GM21529 (cell line): ENCODE results near the gene STK10.
A peak's percentile ranks its signal among the peaks of the same experiment; 100 is the strongest.
"Not testable (repeated sequence)": the region's sequence is repeated elsewhere in the genome, so short reads cannot be mapped to it uniquely, and the experiment has no call there.

Experiments
- ATAC-seq: cut with Tn5 transposase; IDR thresholded peaks from one replicate; pipeline ENCODE4 v1.9.1; 2021; ENCODE audit not compliant: unreplicated experiment

STK10 gene

DNA sequence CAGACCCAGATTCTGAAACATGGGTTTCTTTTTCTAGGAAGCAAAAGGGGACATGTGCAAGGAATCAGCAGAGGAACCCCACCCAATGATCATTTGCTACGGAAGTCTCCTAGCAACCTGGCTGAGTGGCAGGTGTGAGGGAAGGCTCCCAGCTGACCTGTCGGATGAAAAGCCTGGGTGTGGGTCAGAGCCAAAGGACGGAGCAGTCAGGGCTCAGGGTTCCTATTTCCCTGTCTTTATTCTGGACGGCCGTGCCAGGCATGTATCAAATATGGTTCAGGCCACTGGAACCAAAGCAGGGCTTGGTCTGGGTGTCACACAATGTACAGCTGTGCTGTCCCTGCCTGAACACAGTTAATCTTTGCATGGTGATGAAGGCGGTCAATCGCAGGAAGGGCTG lies 20.1 kb downstream of the STK10 start:
- no peak for ATAC-seq

DNA sequence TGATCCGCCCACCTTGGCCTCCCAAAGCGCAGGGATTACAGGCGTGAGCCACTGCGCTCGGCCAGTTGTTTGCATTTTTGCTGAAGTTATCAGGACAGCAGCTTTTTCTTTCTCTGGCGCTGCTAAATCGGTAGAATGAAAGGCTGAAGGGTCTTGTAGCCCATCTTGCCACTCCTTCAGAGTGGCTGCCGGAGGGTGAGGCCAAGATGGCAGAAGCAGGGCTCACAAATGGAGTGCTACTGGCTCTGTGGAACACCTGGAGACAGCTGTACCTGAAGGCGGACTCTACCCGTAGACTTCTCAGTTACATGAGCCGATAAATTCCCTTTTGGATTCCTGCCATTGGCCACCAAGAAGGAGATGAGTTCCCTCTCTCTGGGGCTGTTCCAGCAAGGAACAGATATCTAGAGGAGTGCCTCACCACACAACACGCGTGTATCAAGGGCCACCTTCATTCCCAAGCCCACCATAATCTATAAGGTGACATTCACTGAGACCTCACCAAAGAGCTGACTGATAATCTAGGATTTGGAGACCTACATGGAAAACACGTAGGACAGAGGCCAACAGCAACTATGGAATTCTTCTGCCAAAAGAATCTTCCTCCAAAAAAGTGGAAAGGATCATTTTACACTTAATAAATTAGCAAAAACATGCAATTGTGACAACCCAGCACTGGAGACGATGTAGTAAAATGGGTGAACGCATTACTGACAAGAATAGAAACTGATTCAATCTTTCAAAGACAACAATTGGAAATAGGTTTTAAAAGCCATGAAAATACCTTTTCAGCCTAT lies 21.8 kb downstream of the STK10 start:
- ATAC-seq: no peak

DNA sequence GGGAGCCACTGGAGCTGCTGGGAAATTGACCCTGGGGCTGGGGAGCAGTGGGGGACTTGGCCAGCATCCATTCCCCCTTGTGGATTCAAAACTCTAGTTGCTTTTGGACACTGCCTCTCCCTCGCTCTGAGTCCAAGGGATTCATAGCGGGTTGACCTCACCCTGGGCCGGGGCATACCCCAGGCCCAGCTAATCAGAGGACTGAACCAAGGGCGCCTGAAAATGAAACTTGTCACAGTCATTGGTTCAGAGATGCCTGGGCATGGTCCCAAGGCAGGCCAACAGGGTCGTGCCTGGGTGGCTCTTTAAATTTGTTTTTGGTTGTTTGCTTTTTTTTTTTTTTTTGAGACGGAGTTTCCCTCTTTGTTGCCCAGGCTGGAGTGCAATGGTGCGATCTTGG lies 22.6 kb downstream of the STK10 start:
- ATAC-seq: peak; percentile 65

DNA sequence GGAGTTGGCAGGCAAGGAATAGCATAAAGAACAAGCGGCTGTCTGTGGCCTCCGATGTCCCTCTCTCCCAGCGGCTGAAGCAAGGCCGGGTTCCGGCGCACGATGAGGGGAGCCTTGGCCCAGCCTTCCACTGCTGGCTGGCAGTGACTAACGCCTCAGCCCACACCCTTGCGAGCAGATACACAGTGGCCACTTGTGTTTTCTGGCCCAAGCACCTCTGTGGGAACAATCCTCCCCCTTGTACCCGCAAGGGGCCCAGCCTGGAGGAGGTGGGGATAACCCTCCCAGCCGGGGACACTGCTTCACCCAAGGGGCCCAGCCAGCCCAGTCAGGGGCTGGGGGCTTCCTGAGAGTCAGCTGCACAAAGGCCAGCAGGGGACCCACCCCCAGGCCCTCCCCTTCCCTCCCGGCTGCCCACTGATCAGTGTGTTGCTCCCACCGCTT lies 23.2 kb downstream of the STK10 start:
- ATAC-seq: no peak

DNA sequence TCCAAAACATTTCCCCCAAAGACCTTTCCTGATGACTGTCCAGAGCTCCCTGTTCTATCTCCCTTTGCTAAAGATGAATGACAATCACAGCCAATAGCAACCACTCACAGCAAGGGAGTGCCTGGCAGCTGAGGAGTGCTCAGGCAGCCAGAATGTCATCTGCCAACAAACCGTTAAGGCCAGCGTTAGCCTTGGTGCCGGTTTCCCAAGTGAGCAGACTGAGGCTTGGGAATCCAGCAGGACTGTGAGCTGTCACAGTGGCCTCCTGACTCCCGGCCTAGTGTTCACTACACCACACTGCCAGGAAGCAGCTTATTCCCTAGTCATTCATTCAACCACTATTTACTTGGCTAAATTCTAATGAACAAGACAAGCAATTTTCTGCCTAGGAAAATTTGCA lies 24.7 kb downstream of the STK10 start:
- ATAC-seq: no peak

DNA sequence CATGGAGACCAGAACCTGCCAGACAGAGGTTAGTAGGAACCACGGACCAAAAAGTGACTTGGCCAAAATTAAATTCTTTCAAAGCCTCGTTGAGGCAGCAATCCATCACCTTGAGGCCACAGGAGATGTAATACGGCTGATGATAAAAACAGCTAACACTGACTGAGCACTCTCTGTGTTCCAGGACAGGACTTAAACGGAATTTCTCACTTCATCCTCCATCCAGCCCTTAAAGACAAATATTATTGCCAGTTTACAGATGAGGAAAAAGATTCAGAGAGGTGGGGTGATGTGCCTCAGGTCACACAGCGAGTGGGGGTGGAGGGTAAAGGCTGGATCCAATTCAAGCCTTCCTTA lies 25.1 kb downstream of the STK10 start:
- ATAC-seq: no peak

DNA sequence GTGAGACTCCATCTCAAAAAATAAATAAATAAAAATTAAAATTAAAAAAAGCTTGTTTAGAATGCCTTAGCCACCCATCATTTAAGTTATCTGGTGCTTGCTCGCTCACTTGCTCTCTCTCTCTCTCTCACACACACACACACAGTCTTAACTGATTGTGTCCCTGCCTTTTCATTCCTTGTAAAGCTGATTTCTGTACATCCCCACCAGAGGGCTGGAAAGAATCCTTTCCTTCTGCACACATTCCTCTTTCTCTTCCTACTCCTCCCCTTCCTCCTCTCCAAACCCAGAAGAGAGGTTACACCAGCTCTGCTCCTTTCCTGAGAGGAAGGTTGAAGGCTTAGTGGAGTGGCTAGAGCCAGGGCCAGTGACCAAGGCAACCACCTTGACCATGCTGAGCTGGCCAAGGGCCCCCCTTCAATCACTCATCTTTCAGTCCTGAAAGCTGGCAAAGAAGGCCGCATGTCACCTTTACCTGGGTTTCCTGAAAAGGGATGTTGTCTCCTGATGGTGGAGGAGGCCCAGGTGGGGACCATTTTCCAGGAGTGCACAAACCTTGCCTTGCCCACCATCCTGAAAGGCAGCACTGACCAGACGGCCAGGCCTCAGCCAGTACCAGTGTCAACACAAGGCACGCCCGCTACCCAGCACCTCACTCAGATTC lies 25.6 kb downstream of the STK10 start:
- no peak for ATAC-seq

DNA sequence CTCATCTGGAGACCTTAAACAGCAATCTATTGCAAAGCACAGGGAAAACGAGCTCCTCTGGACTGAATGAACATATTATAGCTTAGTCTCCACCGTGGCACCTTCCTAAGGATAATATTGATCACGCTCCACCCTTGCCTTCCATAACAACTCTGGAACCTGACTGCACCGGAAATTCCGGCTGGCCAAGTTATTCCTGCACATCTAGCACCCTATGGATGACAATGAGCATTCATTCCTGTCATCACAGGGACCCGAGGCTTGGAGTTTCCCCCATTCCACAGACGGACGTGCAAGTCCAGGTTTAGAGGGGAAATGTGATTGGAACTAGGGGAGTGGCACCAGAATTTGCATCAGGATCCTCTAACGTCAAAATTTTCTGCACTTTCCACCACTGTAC lies 27.5 kb downstream of the STK10 start:
- ATAC-seq: no peak

DNA sequence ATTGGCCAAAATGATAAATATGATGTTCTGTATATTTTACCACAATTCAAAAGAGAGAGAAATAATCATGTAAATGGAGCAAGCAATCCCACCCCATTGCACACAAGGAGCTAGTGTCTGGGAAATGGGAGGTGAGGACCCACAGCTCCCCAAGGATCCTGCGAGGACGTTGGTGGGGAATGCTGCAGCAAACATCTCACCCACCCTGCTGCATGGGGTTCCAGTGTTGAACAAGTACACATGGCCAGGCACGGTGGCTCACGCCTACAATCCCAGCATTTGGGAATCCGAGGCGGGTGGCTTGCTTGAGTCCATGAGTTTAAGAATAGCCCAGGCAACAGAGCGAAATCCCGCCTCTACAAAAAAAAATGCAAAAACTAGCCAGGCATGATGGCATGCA lies 29.0 kb downstream of the STK10 start:
- ATAC-seq: no peak

DNA sequence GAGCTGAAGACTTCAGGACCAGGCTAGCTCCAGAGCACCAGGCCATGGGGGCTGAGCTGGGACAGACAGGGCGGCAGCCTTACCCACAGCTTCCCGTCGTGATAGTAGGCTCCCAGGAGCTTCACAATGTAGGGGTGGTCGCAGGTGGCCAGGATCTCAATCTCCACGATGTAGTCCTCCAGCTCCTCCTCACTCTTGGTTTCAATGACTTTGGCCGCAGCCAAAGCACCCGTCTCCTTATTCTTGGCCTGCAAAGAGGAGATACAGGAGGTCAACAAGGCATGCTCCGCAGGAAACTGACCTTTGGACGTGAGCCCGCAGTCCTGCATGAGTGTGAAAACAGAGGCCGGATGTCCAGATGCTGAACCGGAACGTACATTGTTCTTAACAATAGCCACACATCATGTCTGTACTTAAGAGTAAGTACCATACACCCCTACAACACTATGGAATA lies 31.5 kb downstream of the STK10 start:
- no peak for ATAC-seq

DNA sequence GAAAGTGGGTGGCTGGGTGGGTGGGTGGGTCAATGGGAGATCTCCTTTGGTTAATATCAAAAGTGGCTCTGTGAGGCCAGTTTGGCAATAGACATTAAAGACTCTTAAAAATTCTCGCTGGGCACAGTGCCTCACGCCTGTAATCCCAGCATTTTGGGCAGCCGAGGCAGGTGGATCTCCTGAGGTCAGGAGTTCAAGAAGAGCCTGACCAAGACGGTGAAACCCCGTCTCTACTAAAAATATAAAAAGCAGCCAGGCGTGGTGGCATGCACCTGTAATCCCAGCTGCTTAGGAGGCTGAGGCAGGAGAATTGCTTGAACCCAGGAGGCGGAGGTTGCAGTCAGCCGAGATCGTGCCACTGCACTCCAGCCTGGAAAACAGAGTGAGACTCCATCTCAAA lies 32.9 kb downstream of the STK10 start:
- ATAC-seq: not testable (repeated sequence)

DNA sequence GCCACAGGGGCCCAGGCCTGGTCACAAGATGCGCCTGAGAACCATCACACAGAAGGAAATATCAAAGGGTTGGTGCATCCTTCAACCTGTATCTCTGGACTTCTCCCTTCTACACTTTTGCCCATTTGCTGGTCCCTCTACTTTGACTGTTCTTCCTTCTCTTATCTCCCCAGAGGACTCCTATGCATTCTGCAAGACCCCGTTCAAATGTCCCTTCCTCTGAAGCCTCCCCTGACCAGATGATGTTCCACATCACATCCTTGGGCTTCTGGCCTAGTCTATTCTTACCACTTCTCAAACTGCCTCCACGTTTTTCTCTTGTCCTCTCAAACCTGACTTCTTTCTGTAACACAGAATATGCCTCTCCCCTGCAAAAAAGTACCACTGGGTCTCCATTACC lies 34.3 kb downstream of the STK10 start:
- no peak for ATAC-seq

DNA sequence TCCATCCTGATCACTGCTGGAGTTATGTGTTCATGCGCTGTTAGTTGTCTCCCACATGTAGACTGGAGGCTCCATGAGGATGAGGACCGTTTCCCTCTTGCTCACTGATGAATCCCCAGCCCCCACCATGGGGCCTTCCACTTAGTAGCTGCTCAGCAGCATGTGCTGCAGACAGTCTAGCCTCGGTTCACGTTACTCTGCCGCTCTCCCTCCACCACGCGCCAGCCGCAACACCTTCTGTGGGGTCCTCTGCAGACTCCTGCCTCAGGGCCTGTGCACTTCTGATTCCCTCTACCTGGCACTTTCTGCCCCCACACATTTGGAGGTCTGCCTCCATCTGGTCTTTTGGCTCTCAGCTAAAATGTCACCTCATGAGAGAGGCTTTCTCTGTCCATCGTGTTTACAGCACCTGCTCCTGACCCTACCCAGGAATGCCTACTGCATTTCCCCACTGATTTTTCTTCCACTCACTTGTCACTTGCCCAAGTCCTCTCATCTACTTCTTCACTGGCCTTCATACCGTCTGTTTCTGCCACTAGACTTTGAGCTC lies 36.3 kb downstream of the STK10 start:
- ATAC-seq: no peak

DNA sequence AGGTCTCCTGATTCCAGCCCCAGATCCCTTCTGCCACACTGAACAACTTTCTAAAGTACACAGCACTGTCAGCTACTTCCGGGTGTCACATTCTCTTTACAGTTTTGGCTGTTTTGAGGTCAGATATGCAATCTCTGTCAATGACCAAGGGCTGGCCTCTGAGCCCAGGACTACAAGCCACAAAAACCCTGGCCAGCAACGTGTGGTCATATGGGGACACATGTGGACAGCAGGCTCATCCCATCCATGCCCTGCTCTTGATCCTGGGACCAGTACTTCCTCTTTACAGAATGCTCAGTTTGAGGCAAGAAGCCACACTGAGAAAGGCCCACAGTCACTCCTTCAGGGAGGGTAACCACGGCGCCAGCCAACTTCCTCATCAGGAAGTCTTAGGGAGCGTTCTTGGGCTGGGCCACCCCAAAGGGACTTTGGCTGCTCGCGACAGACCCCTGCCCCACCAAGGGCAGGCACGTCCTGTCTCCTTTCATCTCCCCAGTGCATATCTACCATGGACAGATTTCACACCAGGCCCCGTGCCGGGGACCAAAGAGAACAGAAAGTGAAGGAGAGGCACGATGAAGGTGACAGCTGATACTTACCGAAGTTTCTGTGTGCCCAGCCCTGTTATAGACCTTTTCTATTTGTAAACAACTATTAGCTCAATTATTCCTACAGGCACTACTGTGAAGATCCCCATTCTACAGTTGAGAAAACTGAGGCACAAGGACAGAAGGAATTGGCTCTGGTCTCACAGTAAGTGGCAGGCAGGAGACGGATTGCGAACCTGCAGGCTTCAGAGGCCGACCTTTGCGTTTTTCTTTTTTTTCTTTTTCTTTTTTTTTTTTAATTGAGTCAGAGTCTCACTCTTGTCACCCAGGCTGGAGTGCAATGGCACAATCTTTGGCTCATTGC lies 37.3 kb downstream of the STK10 start:
- peak; percentile 63 for ATAC-seq

DNA sequence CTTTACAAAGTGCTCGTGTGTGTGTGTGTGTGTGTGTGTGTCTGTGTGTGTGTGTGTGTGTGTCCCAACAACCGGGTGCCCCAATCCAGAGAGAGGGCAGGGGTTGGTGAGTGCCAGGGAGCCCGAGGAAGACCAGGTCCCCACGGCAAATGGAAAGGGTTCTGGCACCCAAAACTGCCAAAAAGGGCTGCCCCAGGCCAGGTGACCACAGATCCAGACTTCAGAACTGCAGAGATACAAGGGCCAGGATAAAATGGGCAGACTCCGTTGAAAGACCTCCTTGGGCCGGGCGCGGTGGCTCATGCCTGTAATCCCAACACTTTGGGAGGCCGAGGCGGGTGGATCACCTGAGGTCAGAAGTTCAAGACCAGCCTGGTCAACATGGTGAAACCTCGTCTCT lies 38.5 kb downstream of the STK10 start:
- ATAC-seq: not testable (repeated sequence)

DNA sequence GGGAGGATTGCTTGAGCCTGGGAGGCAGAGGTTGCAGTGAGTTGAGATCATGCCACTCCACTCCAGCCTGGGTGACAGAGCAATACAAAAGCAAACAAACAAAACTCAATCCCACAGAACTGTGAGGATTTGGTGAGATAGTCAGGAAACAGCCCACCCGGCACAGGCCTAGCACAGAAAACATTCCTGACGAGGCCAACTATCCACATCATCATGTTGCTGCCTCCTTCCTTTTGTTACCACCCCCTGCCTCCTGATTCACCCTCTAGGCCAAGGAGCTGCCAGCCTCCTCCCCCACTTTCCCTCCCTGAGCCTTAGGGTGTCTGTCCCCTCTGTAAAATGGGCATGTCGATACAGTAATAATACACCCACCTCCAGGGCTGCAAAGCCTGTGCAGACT lies 39.0 kb downstream of the STK10 start:
- no peak for ATAC-seq

DNA sequence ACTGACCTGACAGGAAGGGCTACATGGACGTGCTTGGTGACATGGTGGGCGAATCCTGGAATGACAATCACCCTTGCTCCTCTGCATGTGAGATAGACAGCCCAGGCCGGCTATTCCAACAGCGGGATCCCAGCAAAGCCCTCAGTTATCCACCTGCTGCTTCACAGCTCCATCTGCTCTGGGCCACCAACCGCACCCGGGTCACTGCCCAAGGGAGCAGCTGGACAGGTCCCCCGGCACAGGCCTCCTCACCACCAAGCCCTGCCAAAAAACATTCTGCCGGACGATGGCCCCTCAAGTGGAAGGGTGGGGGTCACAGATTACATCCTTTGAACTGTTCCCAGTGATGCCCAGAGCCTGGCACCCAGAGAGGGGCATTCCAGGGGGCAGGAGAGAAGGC lies 39.6 kb downstream of the STK10 start:
- ATAC-seq: no peak

DNA sequence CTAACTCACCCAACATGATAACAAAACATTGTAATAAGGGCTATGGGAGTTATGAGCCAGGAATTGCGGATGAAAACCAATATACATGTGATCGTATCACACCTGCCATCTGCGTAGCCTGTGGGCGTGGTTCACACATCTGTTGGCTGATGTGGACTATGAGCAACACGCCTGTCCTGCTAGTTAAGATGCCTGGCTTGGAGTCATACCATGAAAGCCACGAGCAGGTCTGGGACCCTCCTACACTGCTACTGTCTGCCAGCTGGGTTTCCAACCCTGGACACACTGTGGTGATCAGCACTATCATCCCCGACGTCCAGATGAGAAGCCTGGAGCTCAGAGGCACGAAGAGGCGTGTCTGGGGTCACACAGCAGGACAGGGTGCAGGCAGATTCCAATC lies 40.2 kb downstream of the STK10 start:
- no peak for ATAC-seq

DNA sequence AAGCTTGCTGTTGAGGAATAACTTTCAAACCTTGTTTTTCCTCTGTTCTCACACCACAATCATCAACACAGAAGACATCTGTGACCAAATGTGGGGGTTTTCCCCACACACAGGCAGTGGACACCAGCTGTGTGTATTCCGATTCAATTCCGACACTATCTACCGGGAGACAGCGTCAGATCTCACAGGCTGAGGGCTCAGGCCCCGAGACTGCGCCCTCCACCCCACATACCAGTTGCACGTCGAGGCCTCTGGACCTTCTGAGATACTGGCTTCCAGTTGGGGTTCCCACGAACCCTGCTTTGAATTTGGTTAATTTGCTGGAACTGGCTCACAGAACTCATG lies 41.3 kb downstream of the STK10 start:
- no peak for ATAC-seq

DNA sequence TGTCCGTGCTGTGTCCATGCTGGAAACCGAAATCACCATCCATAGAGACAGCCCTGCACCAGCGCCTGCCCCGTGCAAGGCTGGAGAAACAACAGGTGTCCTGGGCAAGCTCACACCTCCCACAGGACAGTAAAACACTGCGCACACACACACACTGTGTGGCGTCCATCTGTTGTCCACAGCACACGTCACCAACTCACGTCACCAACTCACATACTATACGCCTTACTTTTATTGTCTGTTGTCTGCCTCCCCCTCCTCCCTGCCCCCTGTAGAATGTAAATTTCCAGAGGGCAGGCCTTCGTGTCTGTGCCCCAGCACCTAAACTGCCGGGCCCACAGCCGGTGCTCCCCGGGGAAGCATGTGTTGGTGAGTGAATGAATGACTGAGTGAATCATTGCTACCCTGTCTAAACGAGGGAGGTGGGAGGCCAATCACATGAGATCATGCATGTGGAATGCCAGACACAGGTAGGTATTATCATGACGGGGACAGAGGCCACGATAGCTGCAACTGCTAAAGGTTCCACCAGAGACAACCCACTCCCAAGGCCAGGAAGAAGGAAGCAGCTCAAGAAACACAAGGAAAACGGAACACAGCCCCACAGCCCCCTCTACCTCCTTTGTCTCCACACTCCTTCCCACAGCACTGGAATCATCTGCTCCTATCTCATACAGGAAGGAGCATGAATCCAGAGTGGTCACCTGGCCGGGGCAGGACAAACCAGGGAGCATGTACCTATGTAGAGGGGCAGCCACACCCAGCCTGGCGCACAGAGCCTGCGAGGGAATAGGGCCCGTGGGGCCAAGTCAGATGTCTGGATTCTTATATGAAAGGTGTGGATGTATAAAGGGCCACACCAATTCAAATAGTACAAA lies 41.9 kb downstream of the STK10 start:
- no peak for ATAC-seq
